Measurements from ENCODE around the gene ARRDC5. TPM values are rescaled to one million over a fixed set of nuclear protein-coding genes. Genes with fewer than 3 reads are reported as not detected.

The ARRDC5 gene
- total RNA-seq, 1 donor from 2014 or later, result not detected

Other genes with a start within 250 kb of the ARRDC5 start
- 138 and 149 TPM in 2 replicates for gene MYDGF, start 232.6 kb downstream of the ARRDC5 start, total RNA-seq
- 14.2 and 19.4 TPM in 2 replicates for gene DPP9, start 179.1 kb downstream of the ARRDC5 start, total RNA-seq
- 10.0 and 17.3 TPM in 2 replicates for gene FEM1A, start 111.2 kb downstream of the ARRDC5 start, total RNA-seq
- gene TICAM1, start 71.2 kb downstream of the ARRDC5 start, total RNA-seq, result 2.0 and 2.8 TPM in 2 replicates
- gene PLIN3, start 35.2 kb downstream of the ARRDC5 start, total RNA-seq, result 44.0 and 70.2 TPM in 2 replicates
- gene UHRF1, start 6.6 kb upstream of the ARRDC5 start, total RNA-seq, result 6.9 and 16.6 TPM in 2 replicates
- gene KDM4B, start 66.2 kb upstream of the ARRDC5 start, total RNA-seq, result 8.9 and 12.3 TPM in 2 replicates

All from lung microvascular endothelial cell (primary cell).